ENCODE data around the gene GH1.
"Not testable (repeated sequence)": the region's sequence is repeated elsewhere in the genome, so short reads cannot be mapped to it uniquely, and the experiment has no call there.

GRCh38 chr17:63920779-63921178 lies 2.1 kb upstream of the GH1 start:
- not testable (repeated sequence) for TF ChIP-seq CTCF (IDR thresholded peaks at IDR 0.05); POLR2AphosphoS5 (IDR thresholded peaks at IDR 0.05); POLR2A (IDR thresholded peaks at IDR 0.05; ENCODE audit: low read depth); EP300 (IDR thresholded peaks at IDR 0.05)
